H4 (cell line): ENCODE measurements around the gene ARHGEF35. TPM values are rescaled to one million over a fixed set of nuclear protein-coding genes. Genes with fewer than 3 reads are reported as not detected.
"Not testable (repeated sequence)": the region's sequence is repeated elsewhere in the genome, so short reads cannot be mapped to it uniquely, and the experiment has no call there.

Source experiments
- DNase-seq: peaks from one replicate; pipeline ENCODE4 v3.0.0-alpha.2; 2015; ENCODE audit warnings: low spot score
- total RNA-seq: library from RNA; depleted of rRNA; stranded (reverse); fragments of >200 nt; shearing (Covaris generic); gene quantifications from 2 replicates; pipeline ENCODE4 v1.2.3, GENCODE V29; 2014; rRNA removed

The ARHGEF35 gene
- 0.43 and 0.93 TPM in 2 replicates for total RNA-seq

DNA sequence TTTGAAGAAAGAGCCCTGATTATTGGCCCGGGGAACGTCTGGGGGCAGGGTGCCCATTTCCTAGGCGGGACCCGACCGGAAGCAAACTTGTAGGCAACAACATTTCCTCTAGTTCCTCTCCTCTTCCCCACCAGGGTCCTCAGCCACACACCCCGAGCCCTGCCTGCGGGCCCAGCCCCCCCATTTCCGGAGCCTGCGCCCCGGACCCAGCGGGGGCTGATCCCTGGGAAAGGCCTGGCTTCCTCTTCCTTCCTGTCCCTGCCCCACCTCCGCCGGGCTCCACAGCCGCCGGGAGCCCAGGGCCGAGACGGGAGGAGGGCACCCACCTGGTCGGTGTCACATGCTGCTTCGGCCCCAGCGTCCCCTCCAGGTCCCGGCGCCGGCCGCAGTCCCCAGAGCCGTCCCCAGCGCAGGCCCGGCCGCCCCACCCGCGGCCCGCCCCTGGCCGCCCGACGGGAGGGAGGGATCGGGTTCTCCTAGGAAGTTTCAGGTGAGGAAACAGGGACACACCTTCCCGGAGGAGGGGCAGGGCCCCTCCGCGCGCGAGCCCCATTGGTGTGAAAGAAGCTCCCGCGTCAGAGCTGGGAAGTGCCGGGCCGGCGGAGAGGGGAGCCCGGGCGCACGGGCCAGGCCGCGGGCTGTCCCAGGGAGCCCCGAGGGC is at the start of gene ARHGEF35:
Gene ARHGEF35 (minus strand): TSS at position 622 of the 661 bp plus-strand sequence. CDS start 7,450 bp downstream, outside the sequence.
- not testable (repeated sequence) for DNase-seq

DNA sequence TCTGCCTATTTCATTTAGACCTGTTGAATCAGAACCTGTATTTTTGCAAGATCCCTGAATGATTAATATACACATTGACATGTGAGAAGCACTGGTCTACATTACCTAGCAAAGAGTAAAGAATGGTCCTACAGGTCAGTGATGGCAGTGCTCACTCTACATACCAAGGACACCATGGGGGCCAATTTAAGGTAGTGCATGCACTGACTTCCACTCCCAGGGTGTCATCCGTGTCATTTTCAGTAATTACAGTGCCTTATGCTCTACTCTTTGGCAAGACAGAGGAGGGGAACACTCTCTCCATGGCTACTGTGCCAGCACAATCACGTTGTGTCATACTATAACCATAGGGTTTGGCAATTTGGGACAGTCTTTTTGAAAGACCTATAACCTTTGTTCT is 49.7 kb upstream of the ARHGEF35 start:
- not testable (repeated sequence) for DNase-seq

DNA sequence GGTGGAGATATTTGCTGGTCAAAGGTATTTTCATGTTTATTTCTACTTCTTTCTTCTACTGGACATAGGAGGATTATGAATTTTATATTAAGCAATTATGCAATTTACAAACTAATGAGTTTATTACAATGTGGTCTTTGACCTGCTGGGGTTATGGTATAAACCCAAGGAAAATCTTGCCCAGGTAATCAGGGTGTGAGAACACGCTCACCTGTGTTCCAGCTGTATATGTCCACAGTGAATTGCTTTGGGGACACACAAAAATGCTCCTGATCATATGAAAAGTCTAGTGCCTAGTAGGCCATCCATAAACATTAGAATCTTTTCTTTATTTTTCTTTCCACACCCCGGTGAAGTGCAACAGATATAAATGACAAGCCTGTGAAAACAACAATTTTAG is 43.7 kb upstream of the ARHGEF35 start, which contains the start of gene OR2A42:
Gene OR2A42 (minus strand): TSS at position 241 of the 400 bp plus-strand sequence. CDS start 6,762 bp downstream, outside the sequence.
- not testable (repeated sequence) for DNase-seq

DNA sequence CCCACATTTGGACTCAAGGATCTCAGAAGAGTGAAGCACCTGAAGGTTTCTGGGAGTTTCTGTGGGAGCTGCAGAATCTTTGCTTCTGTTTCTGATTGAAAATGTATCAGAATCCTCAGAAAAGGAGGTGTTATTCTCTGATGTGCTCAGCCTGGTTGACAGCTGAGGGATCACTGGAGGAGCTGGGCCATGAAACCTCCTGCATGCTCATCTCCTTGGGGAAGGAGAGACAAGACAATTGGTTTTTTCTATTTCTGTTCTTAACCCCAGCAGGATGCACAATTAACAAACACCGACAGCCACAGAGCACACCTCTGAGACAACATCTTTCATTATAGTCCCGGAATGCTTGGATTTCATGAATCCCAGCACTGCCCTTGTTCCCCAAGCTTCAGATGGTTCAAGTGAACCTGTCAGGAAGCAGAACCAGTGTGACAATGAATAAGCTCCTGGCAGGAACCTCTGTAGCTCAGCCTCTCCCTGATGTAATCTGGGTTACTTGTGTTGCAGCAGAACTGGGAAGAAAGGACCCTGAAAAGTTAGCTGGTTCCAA is 43.0 kb upstream of the ARHGEF35 start:
- DNase-seq, result not testable (repeated sequence)

DNA sequence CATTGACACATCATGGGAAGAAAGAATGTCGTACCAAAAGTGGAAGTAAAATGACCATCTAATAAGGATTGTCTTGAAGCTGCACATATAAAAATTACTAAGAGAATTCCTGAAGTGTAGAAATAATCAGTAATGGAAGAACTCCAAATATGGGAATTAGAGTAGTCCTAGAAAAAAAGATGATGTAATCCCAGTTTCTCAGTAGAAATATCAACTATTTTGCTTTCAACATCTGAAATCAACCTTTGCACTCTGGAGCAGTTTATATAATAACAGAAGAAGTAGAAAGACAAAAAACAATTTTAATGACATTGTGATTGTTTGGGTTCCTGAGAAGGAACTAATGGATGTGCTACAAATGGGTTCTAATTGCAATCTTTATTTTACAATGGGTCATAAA is 37.4 kb upstream of the ARHGEF35 start:
- not testable (repeated sequence) for DNase-seq

DNA sequence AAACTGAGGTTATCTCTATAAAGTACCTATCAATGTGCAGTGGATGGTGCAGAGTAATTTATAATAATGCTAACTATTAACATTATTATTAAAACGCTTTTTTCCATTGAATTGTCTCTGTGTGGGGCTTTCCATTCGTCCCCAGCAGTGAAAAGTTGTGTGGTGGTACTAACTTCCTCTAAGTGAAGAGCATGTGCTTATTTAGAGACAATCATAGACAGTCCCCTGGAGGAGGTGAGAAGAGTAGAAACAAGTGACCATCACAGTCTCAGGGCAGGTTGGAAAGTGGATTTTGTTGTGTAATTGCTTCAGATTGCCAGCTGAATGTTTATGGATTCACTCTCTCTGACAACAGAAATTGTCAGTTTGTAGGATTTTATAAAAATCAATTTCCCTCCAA is 35.4 kb upstream of the ARHGEF35 start:
- not testable (repeated sequence) for DNase-seq

DNA sequence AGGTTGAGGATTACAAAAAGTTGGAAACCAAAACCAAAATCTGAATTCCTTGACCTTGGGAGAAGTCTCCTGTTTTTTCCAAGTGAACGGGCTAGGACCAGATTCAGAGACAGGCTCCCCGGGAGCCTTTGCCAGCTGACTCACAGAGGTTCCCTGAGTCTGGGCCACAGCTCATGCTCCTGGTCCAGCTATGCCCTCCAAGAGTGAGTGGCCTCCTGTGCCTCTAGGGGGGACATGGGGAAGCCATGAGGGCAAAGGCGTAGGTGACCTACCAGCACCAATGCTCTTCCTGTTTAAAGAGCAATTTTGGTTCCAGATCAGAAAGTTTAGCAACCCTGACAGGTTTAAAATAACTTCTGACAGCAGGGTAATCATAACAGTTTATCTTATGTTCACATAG is 33.2 kb upstream of the ARHGEF35 start:
- DNase-seq, result not testable (repeated sequence)

DNA sequence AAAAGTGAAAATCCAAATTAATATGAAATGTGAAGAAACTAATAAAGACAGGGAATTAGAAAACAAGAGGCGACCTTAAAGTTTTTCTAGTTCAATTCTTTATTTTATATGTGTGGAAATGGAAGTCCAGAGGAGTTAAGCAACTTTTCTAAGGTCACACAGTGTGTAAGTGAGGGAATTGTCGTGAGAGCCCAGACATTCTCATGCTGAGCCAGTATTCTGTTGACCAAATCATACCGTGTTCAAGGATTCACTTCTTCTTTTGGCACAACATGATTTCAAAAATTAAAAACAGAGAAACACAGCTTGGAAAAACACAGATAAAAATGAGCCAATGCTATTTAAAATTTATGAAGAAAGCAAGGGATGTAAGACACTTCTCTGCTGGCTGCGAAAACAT is 31.2 kb upstream of the ARHGEF35 start:
- not testable (repeated sequence) for DNase-seq

DNA sequence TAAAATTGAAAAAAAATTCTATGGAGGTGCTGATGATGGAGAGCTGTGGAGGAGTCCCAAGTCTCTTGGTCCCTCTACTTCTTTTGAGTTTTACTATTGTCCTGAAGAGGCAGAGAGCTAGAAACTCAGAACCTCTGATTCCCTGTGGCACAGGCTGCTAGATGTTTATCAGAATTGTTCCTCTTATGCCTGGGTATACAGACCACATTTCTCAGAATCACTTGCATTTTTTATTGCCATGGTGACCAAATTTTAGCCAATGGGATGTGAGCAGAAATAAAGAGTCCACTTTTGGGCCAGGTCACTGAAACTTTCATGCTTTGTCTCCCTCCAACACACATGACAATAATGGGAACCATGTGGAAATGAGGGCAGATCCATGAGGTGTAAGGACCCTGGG is 28.0 kb upstream of the ARHGEF35 start:
- not testable (repeated sequence) for DNase-seq

DNA sequence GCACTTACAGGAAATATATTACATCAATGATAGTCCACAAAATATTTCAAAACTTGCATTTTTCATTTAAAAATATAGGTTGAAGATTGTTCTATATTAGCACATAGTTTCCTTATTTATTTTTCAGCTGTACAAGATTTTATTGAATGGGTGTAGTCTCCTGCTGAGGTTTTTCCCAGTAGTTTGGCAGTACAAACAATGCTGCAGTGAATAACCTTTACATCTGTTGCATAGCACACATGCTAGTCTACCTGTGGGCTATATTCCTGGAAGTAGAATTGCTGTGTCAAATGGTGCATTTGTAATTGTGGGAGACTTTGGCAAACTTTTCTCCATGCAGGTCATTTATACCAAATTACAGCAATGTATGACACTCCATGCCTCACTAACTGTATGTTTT is 24.9 kb upstream of the ARHGEF35 start:
- DNase-seq, result not testable (repeated sequence)

DNA sequence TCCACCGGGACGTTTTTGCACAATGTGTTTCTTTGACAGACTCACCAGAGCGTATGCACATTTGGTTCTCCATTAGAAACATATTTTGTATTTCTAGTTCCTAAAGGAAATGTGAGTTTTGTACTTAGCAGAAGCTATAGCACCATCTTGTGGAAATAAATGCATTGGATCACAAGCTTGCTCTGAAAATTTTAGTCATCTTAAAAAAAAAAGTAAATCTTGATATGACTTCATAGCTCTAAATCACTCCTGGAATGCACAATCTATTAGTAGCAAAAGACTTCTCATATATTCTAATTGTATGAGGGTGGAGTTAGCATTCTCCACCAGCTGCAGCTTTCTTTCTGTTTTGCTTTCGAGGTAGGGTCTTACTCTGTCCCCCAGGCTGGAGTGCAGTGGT is 23.5 kb upstream of the ARHGEF35 start:
- DNase-seq, result not testable (repeated sequence)

DNA sequence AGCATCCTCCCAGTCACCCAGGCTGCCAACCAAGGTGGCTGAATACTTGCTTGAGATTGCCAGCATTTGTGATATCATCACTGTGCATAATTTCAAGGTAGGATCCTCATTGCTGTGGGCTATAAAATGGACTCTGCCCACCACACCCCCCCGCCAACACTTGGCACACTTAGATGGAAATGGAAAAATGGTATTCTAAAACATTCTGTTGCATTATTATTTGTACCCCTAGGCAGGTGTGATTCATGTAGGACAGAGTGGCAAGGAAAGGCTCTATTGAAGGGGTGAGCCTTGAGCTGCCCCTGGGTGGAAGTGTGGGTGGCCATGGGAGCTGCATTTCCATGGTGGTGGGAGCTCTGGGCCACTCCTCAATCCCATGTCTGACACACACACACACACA is 22.9 kb upstream of the ARHGEF35 start:
- not testable (repeated sequence) for DNase-seq

DNA sequence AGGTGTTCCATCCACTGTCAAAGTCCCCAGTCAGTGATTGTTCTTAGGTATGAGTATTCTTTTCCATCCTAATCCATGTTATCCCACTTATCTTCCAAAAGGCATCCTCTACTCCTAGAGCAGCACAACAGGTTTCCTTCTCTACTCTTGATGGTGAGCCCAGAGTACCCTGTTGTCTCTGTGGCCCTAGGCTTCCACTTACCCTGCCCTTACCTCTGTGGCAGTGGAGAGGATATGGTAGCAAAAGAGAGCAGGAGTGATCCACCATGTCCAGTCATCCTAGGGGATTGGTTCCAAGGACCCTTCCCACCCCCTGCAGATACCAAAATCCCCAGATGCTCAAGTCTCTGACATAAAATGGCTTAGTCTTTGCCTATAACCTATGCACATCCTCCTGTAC is 21.6 kb upstream of the ARHGEF35 start:
- not testable (repeated sequence) for DNase-seq

DNA sequence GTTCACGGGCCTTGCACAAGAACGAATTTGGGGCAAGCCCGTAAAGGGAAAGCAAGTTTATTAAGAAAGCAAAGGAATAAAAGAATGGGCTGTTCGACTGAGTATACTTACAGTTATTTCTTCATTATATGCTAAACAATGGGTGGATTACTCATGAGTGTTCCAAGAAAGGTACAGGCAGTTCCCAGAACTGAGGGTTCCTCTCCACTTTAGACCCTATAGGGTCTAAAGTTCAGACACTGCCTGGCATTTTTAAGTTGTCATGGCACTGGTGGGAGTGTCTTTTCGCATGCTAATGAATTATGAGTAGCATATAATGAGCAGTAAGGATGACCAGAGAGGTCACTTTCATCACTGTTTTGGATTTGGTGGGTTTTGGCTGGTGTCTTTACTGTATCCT is 9.7 kb upstream of the ARHGEF35 start:
- DNase-seq, result not testable (repeated sequence)

DNA sequence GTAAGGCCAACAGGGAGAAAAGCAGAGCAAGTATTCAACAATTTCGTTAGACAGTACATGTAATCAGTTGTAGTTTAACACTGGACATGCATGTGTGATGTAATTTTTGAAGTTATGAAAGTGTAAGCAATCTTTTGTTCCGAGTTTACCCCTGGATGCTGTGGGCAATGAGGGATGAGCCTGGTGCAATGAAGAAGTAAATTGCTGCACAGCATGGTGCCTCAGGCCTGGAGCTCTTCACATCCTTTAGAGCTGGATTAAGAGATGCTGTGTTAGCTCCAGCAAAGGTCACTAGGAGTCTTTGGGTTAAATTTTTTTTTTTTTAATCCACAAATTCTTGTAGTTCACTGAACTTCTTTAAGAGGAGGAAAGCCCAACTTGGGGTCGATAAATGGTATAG is 7.5 kb upstream of the ARHGEF35 start:
- not testable (repeated sequence) for DNase-seq

DNA sequence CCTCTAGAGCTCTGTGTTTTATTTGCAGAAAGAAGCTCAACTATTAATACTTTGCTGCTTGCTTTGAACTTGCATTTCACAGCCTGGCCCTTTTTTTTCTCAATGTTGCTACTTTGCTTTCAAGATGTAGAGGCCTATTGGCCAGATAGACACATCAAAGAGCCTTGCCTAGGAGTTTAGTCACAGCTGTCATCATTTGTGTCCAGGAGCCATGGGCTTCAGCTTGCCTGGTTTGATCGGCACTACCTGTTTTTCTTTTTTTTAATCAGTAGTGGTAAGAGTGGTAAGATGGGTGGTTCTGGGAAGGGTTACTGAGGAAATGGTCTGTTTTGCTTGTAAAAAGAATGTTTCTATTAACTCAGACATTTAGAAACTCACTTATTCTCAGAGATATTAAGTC is 6.3 kb upstream of the ARHGEF35 start:
- DNase-seq, result not testable (repeated sequence)

DNA sequence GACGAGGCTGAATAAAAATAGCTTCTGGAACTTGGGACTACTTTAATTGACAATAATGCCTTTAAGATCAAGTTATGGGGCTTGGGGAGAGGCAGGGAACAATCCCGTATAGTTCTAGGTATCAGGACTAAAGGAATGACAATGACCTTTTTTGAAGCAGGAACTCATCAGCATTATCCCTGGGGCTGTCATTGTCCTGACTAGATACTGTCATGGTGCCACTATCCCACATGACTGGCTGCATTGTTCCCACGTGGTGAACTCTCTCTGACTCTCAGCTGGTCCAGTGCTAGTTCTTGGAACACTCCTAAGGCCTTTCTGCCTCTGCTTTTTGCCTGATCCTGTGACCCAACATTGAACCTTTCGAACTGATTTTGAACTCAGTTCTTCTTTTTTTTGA is 3.3 kb upstream of the ARHGEF35 start:
- DNase-seq, result not testable (repeated sequence)

DNA sequence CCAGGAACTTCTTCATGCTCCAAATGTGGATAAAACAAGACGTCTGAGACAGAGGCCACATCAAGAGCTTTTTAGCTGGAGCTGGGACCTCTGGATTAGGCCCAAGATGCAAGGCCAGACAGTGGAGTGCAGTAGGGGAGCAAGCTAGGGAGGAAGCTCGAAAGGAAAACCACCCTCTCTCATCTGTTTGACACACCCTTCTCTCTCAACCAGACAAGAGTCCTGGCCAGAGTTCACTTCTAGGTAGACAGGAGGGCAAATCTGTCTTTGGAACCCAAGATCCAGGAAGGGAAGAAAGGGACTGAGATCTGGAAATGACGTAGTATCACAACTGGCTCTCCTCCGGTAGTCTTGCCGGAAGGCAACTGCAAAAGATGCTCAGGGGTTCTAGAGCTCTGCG is 1.2 kb downstream of the ARHGEF35 start:
- DNase-seq, result not testable (repeated sequence)

DNA sequence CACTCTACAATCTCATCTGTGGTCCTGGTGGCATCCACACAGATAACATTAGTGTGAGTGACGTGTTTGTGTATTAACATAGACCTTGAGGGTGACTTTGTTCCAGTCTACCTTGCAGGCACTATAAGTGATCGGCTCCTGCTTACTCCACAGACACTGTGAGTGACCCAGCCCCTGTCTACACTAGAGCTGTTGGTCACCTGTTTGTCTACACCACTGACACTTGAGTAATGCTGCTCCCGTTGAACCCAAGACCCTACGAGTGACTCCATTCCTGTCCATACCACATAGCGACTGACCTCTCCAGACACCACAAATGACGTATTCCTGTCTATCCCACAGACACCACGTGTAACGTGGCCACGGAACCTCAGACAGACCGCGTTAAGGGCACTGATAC is 1.9 kb downstream of the ARHGEF35 start:
- not testable (repeated sequence) for DNase-seq

DNA sequence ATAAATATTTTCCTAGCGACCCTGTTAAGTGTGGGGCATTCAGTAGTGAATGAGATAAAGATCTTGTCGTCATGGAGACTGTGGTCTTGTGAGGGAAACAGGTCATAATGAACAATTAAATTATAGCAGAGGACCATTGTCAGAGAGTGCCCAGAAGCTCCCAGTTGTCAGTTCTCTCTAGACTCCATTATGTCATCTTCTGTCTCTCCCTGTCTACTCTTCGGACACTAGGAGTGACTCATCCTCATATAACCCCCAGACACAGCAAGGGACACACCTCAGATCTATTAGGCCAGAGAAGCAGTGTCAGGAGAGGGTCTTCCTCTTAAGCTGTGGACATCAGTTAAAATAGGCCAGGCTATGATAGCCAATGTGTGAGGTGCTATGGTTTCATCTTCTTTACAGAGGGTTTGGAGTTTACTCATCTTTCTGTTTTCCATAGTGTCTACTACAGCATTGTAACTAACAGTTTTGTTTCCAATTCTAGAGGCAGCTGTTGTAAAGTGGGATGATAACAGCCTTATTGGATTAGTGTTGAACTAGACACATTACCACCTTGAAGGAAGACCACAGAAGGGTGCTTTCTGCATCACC is 7.0 kb downstream of the ARHGEF35 start:
- DNase-seq, result not testable (repeated sequence)

DNA sequence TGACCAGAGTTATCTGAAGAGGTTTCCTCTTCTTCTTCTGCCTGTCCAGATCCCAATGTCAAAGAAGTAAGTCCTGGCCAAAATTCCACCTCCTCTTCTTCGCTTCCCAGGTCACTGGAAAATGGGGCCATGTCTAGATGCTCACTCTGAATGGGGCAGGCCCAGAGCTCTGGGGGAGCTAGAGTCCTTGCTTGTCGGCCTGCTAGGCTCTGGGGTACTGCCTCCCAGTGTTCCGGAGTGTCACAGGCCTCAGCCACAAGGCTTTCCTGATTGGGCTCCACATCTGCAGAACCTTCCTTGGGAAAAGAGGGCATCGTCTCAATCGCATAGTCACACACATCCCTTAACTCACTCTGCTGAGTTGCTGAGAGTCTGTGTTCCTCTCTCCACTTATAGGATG is 7.8 kb downstream of the ARHGEF35 start:
- not testable (repeated sequence) for DNase-seq

DNA sequence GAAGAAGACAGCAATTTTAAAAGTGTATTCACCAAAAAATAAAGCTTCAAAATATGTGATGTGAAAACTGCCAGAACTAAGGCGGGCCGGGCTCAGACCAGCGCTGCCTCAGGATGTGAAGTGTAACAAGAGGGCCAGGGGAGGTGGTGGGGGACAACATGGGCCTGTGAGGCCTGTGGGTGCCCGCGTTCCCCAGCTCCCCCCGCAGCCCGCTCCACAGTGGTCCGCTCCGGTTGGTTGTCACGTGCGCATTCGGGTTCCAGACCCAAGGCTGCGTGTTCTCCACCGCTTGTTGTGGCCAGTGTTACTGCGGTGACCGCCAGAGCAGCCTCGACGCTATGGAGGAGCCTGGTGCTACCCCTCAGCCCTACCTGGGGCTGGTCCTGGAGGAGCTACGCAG is 12.5 kb downstream of the ARHGEF35 start, which contains the start of gene CTAGE4:
Gene CTAGE4 (plus strand): TSS at position 301 of the 400 bp plus-strand sequence. CDS start 38 bp downstream, at position 339.
- DNase-seq, result not testable (repeated sequence)

DNA sequence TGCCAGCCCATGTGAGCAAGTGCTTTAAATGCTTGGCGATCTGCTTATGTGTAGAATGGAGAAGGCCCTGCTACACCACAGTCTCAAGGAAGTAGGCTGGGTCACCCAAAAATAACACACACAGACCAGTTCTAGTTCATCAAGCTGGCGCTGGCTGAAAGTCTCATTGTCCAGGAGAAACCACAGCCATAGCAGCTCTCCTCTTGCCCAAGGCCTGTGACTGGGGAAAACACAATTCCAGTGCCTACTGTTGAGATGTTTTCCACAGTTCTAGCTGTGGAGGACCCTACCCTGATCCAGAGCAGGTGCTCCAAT is 16.5 kb downstream of the ARHGEF35 start:
- not testable (repeated sequence) for DNase-seq
